ENCODE results near the gene PLPPR2. TPM values are rescaled to one million over a fixed set of nuclear protein-coding genes. Genes with fewer than 3 reads are reported as not detected.
"Not testable (repeated sequence)": the region's sequence is repeated elsewhere in the genome, so short reads cannot be mapped to it uniquely, and the experiment has no call there.

PLPPR2 gene
- total RNA-seq, 1 experiment from 2014 or later, result 4.9 TPM

DNA sequence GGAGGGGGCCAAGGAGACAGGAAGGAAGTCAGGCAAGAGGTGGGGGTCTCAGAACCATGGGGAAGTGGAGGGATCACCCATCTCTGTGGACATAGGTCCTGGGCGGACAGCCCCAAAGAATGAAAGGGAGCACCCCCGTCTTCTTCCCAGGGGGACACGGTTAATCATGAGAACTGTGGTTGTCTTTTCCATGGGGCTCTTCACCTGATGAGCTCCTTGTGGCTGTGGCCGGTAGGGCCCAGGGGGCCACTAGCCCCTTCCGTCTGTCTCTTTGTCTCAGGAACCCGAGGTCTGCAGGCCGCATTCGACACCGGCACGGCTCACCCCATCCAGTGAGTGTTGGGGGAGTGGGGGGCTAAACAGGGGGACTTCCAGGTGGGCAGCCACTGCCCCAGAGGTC lies 8.6 kb downstream of the PLPPR2 start:
- DNase-seq (ENCODE audit: low read depth, low spot score), result no peak
- in situ Hi-C loops (cut with HindIII; ENCODE audit: low pct_unique_long_range_greater_than_20kb, low sequenced_read_pairs), result no loop called here

- in situ Hi-C loops (cut with HindIII; ENCODE audit: low pct_unique_long_range_greater_than_20kb, low sequenced_read_pairs), result no loop called here
- no peak for DNase-seq (ENCODE audit: low read depth, low spot score)
Observed at GRCh38 chr19:11364296-11364904, 9.2 kb downstream of the PLPPR2 start.

GRCh38 chr19:11364935-11365334 lies 9.7 kb downstream of the PLPPR2 start:
- DNase-seq (ENCODE audit: low read depth, low spot score), result no peak
- in situ Hi-C loops (cut with HindIII; ENCODE audit: low pct_unique_long_range_greater_than_20kb, low sequenced_read_pairs), result no loop called here

- in situ Hi-C loops (cut with HindIII; ENCODE audit: low pct_unique_long_range_greater_than_20kb, low sequenced_read_pairs), result no loop called here
- DNase-seq (ENCODE audit: low read depth, low spot score), result no peak
Observed at GRCh38 chr19:11365557-11366117, 10.4 kb downstream of the PLPPR2 start.

GRCh38 chr19:11367528-11367927 lies 12.3 kb downstream of the PLPPR2 start:
- no peak for DNase-seq (ENCODE audit: low read depth, low spot score)
- in situ Hi-C loops (cut with HindIII; ENCODE audit: low pct_unique_long_range_greater_than_20kb, low sequenced_read_pairs), result no loop called here

DNA sequence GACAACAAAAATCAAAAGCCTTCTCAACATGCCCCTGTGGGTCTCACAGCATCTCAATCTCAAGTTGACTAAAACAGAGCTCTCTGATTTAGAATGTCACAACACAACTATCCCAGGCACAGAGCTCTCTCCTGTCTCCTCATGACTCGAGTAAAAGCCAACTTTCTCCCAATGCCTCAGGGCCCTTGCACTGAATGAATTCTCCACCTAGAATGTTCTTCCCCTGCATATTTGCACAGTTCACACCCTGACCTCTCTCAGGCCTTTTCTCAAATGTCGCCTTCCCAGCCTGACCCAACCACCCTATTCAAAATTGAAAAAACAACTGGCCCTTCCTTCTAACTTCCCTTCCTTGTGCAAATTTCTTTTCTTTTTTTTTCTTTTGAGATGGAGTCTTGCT lies 15.5 kb downstream of the PLPPR2 start:
- DNase-seq (ENCODE audit: low read depth, low spot score), result no peak
- in situ Hi-C loops (cut with HindIII; ENCODE audit: low pct_unique_long_range_greater_than_20kb, low sequenced_read_pairs), result no loop called here

GRCh38 chr19:11373166-11373884 lies 18.1 kb downstream of the PLPPR2 start:
- in situ Hi-C loops (cut with HindIII; ENCODE audit: low pct_unique_long_range_greater_than_20kb, low sequenced_read_pairs), result no loop called here
- no peak for DNase-seq (ENCODE audit: low read depth, low spot score)

GRCh38 chr19:11373885-11374432 lies 18.7 kb downstream of the PLPPR2 start:
- in situ Hi-C loops (cut with HindIII; ENCODE audit: low pct_unique_long_range_greater_than_20kb, low sequenced_read_pairs), result no loop called here

DNA sequence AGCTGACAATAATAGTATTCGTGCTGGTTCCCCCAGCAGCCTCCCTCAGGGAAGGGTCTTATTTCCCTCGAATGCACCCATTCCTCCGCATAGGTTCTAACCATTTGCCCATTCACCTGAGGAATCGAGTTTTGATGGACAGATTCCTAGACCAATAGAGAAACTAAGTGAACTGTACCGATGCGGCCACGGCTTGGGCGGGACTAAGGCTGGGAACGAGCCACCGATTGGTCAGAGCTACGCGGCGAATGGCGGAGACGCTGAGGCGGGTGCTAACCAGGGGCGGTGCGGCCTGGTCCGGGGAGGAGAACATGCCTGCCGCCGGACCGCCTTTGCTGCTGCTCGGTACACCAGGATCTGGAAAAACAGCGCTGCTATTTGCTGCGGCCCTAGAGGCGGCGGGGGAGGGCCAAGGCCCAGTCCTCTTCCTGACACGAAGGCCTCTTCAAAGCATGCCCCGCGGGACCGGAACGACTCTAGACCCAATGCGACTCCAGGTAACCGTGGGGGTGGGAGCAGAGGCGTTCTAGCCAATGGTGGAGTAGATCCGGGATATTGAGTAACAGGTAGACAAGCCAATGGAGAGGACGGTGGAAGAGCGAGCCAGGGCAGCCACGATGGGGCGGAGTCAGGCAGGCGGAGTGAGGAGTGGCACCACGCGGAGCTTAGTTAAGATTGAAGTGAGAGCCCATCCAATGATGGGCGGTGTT lies 19.4 kb downstream of the PLPPR2 start, which contains the start of gene SWSAP1:
SWSAP1 (plus strand) TSS at position 234 of the 710 bp plus-strand sequence; CDS start at position 249, 15 bp downstream.
- in situ Hi-C loops (cut with HindIII; ENCODE audit: low pct_unique_long_range_greater_than_20kb, low sequenced_read_pairs), result no loop called here
- peak; percentile 99 for DNase-seq (ENCODE audit: low read depth, low spot score)

More at GRCh38 chr19:11373885-11374432, 18.7 kb downstream of the PLPPR2 start:
- no peak for DNase-seq (ENCODE audit: low read depth, low spot score)

DNA sequence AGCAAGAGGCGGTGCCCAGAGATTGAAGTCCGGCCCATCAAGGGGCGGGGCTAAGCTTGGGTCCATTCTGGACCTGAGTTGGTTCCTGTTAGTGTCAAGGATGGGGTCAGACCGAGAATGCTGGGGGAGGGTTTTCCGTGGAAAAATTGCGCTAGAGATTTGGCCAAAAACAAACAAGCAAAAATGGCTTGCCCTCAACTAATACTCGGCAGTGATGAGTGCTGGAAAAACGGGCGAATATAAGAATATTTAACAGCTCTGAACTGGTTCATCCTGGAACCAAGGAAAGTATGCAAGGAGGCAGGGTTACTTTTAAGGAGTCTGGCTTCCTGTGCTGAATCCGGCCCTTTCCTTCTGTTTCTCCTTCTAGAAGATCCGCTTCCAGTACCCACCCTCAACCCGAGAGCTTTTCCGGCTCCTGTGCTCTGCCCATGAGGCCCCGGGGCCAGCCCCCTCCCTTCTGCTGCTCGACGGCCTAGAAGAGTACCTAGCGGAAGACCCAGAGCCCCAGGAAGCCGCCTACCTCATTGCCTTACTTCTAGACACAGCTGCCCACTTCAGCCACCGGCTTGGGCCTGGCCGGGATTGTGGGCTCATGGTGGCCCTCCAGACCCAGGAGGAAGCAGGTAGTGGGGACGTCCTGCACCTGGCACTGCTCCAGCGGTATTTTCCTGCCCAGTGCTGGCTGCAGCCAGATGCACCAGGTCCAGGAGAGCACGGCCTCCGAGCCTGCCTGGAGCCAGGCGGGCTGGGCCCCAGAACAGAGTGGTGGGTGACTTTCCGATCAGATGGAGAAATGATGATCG lies 20.1 kb downstream of the PLPPR2 start:
- in situ Hi-C loops (cut with HindIII; ENCODE audit: low pct_unique_long_range_greater_than_20kb, low sequenced_read_pairs), result no loop called here
- no peak for DNase-seq (ENCODE audit: low read depth, low spot score)

- DNase-seq (ENCODE audit: low read depth, low spot score), result peak; percentile 75
- in situ Hi-C loops (cut with HindIII; ENCODE audit: low pct_unique_long_range_greater_than_20kb, low sequenced_read_pairs), result no loop called here
Observed at GRCh38 chr19:11377237-11377636, 22.0 kb downstream of the PLPPR2 start.

GRCh38 chr19:11377756-11378155 lies 22.5 kb downstream of the PLPPR2 start:
- in situ Hi-C loops (cut with HindIII; ENCODE audit: low pct_unique_long_range_greater_than_20kb, low sequenced_read_pairs), result no loop called here
- no peak for DNase-seq (ENCODE audit: low read depth, low spot score)

DNA sequence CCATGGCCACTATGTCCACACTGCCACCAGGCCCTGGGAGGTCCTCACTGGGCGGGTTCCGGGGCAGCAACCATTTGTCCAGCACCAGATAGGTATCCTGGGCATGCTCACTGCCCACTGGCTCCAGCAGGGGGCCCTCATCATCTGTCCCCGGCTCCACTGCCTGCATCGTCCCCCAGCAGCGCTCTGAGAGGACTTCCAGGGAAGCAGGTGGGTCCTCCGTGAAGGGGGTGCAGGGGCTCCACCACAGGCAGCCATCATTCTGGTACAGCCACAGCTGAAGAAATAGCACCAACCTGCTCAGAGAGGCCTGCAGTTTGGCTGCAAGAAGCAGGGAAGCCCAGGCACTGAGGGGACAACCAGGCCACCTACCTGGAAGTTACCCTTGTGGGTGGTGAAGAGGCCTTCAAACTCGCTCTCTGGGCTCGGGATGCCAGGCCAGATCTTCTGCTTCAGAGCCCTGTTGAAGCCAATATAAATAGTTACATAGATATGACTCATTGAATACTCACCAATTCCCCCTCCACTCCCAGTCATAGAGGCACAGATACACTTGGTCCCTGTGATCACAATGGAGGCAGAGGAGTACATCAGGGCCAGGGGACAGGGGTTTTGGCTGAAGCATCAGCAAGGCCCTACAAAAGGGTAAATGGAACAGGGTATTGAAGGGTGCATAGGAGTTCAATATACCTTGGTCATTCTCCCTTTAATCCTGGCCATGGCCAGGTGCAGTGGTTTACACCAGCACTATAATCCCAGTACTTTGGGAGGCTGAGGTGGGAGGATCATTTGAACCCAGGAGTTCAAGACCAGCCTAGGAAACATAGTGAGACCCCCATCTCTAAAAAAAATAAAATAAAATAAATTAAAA lies 23.3 kb downstream of the PLPPR2 start:
- peak; percentile 68 for DNase-seq (ENCODE audit: low read depth, low spot score)
- in situ Hi-C loops (cut with HindIII; ENCODE audit: low pct_unique_long_range_greater_than_20kb, low sequenced_read_pairs), result no loop called here

DNA sequence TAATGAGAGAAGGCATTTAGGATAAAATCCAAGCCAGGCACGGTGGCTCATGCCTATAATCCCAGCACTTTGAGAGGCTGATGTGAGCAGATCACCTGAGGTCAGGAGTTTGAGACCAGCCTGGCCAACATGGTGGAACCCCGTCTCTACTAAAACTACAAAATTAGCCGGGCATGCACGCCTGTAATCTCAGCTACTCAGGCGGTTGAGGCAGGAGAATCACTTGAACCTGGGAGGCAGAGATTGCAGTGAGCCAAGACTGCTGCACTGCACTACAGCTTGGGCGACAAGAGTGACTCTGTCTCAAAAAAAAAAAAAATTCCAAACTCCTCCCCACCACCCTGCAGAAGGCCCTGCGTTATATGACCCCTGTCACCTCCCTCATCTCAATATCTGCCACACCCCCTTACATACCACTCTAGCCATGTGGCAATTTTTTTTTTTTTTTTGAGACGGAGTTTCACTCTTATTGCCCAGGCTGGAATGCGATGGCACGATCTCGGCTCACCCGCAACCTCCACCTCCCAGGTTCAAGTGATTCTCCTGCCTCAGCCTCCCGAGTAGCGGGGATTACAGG lies 24.1 kb downstream of the PLPPR2 start:
- in situ Hi-C loops (cut with HindIII; ENCODE audit: low pct_unique_long_range_greater_than_20kb, low sequenced_read_pairs); DNase-seq (ENCODE audit: low read depth, low spot score): not testable (repeated sequence)

DNA sequence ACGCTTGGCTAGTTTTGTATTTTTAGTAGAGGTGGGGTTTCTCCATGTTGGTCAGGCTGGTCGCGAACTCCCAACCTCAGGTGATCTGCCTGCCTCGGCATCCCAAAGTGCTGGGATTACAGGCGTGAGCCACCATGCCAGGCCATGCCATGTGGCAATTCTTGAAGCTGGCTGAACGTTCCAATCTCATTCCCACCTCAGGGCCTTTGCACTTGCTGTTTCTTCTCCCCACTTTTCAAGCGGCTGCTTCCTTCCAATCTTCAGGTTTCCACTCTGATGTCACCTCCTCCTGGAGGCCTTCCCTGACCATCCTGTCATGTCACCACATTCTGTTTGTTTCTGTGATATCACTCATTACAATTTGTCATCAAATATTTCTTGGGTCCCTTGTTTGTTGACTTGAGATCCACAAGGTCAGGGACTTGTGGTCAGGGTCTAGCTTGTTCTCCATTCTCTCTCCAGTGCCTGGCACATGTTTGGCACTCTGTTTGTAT lies 24.7 kb downstream of the PLPPR2 start:
- in situ Hi-C loops (cut with HindIII; ENCODE audit: low pct_unique_long_range_greater_than_20kb, low sequenced_read_pairs), result no loop called here
- DNase-seq (ENCODE audit: low read depth, low spot score), result no peak

All from SK-MEL-5 (cell line).